Adrenal gland (tissue), 5 donors: Measurements from ENCODE around the gene TMIGD1.

ENCODE experiments used
- POLR2A ChIP-seq, 2 donors: fragments of 450-650 bp; IDR thresholded peaks; one replicate each; pipeline ENCODE4 v1.6.1; 2017; ENCODE audit warnings: antibody characterized with exemption in 2 of 2, mild to moderate bottlenecking in 2 of 2, moderate library complexity in 1 of 2
- TF ChIP-seq, protein P1 (sequence below), 6 experiments: fragments of 450-650 bp in 4 of 6; fragments of 200-600 bp in 2 of 6; sonication (generic) in 1 of 6; IDR thresholded peaks; 1 replicate in 5 of 6; 2 replicates in 1 of 6; pipeline versions ENCODE4 v1.5.1 to v1.8.0; 2016 to 2021; ENCODE audit warnings: antibody characterized with exemption in 6 of 6, mild to moderate bottlenecking in 2 of 6, moderate library complexity in 1 of 6
- donor health status: DM: no; HTN: no; CAD: no.

DNA sequence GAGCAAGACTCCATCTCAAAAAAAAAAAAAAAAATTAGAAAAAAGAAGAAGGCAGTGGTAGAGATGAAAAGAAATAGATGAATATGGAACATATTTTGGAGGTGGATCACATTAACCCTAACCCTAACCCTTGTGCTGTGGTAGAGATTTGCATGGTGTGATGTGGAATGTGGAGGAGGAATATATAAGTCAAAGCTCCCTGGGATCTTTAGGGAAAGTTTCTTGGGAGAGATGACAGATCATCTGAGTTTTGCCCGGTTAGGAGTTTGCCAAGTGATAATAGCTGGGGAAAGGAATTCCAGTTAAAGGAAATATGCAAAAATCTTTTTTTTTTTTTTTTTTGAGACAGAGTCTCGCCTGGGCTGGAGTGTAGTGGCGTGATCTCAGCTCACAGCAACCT is 29.1 kb downstream of the TMIGD1 start:
- TF ChIP-seq, protein P1, sequence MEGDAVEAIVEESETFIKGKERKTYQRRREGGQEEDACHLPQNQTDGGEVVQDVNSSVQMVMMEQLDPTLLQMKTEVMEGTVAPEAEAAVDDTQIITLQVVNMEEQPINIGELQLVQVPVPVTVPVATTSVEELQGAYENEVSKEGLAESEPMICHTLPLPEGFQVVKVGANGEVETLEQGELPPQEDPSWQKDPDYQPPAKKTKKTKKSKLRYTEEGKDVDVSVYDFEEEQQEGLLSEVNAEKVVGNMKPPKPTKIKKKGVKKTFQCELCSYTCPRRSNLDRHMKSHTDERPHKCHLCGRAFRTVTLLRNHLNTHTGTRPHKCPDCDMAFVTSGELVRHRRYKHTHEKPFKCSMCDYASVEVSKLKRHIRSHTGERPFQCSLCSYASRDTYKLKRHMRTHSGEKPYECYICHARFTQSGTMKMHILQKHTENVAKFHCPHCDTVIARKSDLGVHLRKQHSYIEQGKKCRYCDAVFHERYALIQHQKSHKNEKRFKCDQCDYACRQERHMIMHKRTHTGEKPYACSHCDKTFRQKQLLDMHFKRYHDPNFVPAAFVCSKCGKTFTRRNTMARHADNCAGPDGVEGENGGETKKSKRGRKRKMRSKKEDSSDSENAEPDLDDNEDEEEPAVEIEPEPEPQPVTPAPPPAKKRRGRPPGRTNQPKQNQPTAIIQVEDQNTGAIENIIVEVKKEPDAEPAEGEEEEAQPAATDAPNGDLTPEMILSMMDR (IDR thresholded peaks at IDR 0.05), result no peak
- TF ChIP-seq POLR2A (IDR thresholded peaks at IDR 0.05), result no peak
